Fibroblast of skin of back (primary cell): Measurements from ENCODE around the gene GJB6.

Experiments used
- DNase-seq: peaks from one replicate; pipeline ENCODE4 v3.0.0-alpha.2; 2013

The GJB6 gene

GRCh38 chr13:20185366-20186056 lies 46.6 kb downstream of the GJB6 start:
- no peak for DNase-seq

DNA sequence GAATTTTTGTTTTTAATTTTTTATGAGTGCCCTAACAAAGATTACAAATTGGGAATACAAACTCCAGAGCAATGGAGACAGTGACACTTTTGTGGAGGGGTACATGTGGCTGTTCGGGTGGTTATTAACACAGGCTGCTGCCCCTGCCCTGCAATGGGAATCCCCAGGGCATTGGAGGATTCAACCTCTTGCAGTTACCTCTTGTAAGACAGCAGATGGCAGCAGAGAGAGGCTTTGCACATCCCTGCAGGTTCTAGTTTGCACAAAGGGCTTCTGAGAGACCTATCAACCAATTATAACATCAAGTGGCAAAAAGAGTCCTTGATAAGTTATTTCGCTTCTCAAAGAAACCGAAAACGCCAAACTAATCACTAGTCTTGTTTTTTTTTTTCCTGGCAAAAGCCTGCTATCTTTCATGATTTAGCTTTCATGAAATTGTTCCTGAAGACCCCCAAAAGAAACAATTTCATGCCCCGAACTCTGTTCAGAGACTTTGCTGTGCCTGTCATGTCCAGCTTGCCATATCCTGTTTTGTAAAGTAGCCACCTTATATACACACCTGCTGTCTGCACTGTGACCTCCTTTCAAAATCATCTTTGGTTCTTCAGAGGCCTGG lies 49.8 kb downstream of the GJB6 start:
- DNase-seq = peak; percentile 64

DNA sequence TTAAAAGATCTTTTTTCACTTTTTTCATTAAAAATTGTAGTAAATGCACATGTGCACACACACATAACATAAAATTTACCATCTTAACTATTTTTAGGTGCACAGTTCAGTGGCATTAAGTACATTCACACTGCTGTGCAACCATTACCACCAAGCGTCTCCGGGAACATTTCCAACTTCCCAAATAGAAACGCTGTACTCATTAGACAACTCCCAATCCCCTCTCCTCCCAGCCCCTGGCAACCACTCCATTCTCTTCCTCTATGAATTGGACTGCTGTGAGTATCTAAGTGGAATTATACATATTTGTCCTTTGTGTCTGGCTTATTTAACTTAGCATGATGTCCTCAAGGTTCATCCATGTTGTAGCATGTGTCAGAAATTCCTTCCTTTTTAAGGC lies 50.9 kb downstream of the GJB6 start:
- no peak for DNase-seq

DNA sequence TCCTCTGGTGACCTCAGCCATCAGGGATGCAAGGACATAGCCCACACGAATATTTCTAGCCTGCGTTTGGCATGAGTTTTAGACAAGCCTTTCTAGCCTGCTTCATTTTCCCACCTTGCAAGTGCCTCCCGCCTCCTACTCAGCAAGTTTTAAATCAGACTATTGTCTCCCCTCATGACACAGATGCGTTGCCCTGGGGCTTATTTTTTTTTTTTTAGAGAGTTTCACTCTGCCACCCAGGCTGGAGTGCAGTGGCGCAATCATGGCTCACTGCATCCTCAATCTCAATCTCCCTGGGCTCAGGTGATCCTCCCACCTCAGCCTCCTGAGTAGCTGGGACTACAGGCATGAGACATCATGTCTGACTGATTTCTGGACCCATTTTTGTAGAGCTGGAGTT lies 54.0 kb downstream of the GJB6 start:
- no peak for DNase-seq

DNA sequence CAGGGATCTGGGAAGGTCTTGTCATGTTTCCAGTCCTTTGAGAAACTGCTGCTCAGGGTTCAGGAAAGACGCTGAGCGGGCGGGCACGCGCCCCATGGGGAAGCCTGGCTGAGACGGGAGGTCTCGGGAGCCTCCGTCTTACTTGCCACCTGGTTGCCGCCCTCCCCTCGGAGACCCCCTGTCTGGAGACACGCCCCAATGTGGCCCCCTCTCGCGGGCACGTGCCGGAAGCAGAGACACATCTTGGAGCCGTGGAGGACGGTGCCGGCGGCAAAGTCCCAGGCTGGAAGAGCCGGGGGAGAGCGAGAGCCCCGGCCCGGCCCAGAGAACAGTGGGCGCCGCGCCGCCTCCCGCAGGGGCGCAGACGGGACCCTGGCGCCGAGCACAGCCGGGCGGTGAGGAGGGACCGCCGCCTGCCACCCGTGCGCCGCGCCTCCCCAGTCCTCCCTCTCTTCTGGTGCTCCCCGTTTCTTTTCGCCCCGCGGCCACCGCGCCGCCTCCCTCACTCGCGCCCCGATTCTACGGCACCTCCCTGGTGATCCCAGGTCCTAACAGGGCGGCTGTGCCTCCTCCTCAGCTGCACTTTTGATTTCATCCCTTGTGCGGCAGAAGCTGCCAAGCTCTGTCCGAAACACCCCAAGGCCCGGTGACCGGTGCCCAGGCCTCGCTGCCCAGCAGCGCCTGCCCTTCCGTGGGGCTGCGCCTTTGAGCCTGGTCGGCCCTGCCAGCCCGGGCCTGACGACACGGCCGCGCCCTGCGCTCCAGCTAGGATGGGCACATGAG lies 54.9 kb downstream of the GJB6 start:
- no peak for DNase-seq

DNA sequence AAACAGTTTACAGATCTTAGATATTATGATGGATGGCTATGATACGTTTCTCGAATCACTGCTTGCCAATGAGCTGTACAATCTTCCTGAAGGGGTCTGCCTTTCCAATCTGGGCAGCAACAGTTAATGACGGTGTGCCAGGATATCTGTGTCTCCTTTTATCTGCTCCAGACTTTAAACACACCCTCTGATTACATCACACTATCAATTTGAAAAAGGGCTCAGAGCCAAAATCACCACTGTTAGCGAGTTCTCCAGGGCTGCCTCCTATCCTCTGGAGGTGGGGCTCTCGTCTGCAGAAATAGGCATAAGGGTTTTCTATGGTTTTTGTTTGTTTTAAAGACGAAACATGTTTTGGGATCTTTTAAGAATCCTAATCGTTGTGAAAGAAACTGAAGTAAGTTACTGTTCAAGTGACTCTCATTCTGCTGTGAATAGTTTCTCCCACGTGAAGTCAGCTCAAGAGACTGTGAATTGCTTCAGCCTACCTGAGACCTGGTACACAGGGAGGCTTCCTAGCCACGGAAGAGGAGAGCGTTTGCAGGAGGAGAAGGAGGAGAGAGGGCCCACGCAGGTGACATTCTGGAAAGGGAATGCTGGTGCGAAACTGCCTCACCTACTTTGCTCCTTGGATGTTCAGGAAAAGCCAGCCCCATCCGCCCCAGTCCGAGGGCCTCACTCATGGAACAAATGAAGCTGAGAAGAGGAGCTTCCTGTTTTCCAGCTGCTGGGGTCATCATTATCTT lies 56.0 kb downstream of the GJB6 start:
- DNase-seq = no peak

DNA sequence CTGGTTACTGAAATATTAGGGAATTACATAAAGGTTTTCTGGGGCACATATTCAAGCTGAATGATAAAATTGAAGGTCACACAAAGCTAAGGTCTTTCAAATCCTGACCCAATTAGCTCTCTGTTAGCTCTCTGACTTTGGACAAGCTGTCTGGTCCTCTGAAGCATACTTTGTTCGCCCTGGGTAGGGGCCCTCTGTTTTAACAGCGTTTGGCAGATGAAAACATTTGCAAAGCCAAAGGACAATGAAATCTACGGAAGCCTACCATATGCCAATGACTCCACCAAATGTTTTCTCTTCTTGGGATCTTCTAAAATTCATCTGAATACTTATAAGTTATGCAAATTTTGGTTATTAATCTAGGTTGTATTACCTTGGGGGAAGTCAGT lies 56.7 kb downstream of the GJB6 start:
- no peak for DNase-seq

GRCh38 chr13:20174656-20175405 lies 57.3 kb downstream of the GJB6 start:
- DNase-seq = peak; percentile 87

DNA sequence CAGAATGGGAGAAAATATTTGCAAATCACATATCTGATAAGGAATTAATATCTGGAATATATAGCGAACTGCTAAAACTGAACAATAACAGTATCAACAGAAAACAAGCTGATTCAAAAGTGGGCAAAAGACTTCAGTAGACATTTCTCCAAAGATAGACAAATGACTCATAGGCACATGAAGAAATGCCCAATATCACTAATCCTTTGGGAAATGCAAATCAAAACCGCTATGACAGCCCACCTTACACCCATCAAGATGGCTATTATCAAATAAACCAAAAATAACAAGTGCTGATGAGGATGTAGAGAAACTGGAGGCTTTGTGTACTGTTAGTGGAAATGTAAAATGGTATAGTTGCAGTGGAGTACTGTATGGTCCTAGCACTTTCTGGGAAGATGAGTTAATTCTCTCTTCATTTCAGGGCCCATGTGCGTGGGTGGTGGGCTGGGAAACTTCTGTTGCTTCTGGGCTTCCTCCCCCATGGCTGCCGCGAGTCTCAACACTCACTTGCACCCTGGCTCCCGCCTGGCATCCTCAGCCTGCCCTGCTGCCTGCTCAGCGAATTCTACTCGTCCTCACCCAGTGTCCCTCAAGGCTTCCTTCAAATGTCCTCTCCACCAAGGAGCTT lies 58.9 kb downstream of the GJB6 start:
- DNase-seq = no peak
